ENCODE results near the gene RABGGTB.

DNA sequence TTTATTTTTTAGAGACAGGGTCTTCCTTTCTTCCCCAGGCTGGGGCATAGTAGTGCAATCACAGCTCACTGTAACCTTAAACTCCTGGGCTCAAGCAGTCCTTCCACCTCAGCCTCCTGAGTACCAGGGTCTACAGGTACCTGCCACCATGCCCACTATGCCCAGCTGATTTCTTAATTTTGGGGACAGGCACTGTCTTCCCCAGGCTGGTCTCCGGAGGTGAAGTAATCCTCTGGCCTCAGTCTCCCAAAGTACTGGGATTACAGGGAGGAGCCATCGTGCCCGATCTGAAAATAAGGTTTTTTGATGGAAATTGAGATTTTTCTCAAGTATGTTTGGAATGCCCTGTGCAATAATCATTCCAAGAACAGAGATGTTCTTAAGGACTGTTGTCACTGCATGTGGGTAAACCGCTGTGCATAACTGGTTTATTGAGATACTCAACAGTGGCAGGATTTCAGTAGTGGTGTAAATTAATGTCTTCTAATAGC is 9.7 kb downstream of the RABGGTB start:
- TF ChIP-seq POLR2AphosphoS5 (IDR thresholded peaks at IDR 0.05; ENCODE audit: low read depth, low read length) = no peak; the same call in 1 of the 2 replicates
- no peak for TF ChIP-seq TAF1 (IDR thresholded peaks at IDR 0.05; ENCODE audit: borderline replicate concordance, insufficient read depth, low read length)
- TF ChIP-seq FOXP2 (optimal IDR thresholded peaks at IDR 0.05; ENCODE audit: borderline replicate concordance, extremely low read depth, extremely low read length, insufficient read depth) = no peak
- TF ChIP-seq, protein P1, sequence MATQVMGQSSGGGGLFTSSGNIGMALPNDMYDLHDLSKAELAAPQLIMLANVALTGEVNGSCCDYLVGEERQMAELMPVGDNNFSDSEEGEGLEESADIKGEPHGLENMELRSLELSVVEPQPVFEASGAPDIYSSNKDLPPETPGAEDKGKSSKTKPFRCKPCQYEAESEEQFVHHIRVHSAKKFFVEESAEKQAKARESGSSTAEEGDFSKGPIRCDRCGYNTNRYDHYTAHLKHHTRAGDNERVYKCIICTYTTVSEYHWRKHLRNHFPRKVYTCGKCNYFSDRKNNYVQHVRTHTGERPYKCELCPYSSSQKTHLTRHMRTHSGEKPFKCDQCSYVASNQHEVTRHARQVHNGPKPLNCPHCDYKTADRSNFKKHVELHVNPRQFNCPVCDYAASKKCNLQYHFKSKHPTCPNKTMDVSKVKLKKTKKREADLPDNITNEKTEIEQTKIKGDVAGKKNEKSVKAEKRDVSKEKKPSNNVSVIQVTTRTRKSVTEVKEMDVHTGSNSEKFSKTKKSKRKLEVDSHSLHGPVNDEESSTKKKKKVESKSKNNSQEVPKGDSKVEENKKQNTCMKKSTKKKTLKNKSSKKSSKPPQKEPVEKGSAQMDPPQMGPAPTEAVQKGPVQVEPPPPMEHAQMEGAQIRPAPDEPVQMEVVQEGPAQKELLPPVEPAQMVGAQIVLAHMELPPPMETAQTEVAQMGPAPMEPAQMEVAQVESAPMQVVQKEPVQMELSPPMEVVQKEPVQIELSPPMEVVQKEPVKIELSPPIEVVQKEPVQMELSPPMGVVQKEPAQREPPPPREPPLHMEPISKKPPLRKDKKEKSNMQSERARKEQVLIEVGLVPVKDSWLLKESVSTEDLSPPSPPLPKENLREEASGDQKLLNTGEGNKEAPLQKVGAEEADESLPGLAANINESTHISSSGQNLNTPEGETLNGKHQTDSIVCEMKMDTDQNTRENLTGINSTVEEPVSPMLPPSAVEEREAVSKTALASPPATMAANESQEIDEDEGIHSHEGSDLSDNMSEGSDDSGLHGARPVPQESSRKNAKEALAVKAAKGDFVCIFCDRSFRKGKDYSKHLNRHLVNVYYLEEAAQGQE (IDR thresholded peaks at IDR 0.05; ENCODE audit: insufficient read depth in 1 of 2, low read depth in 2 of 2, low read length in 2 of 2) = no peak
- peak; percentile 15; the same call in 1 of the 2 replicates for TF ChIP-seq SIN3A (IDR thresholded peaks at IDR 0.05; ENCODE audit: borderline replicate concordance, insufficient read depth, low read length)

Data from PFSK-1 (cell line).